ENCODE data around the gene HOXB1. TPM values are rescaled to one million over a fixed set of nuclear protein-coding genes. Genes with fewer than 3 reads are reported as not detected.
A peak's percentile ranks its signal among the peaks of the same experiment; 100 is the strongest.

Gene HOXB1
- polyA plus RNA-seq, 1 of the 3 experiments (the other 2 are of a cell fraction), result not detected

GRCh38 chr17:48545539-48545938 lies 14.7 kb upstream of the HOXB1 start:
- Histone ChIP-seq H4K20me1 (ENCODE audit: insufficient read depth) (no peaks in the 10 kb centered on the region), H3K4me2 (no peak overlapping the region), H3K27me3 (ENCODE audit: insufficient read depth) (peaks cover 96% of the 10 kb centered on the region), H3K4me1 (ENCODE audit: control insufficient read depth in 1 of 2, insufficient read depth in 2 of 2, low read depth in 1 of 2, low read length in 1 of 2) (no peaks in the 10 kb centered on the region), H3K4me3 (ENCODE audit: low read depth in 2 of 2, low read length in 1 of 2) (no peak overlapping the region), H3K9ac (no peak overlapping the region), H2AFZ (ENCODE audit: low read depth) (no peak overlapping the region), H3F3A (replicated peaks; ENCODE audit: insufficient read depth) (peaks cover 8% of the 10 kb centered on the region), H3K79me2 (ENCODE audit: insufficient read depth) (no peaks in the 10 kb centered on the region), H3K9me3 (no peaks in the 10 kb centered on the region), H3K36me3 (replicated peaks in 1 of 2; ENCODE audit: control insufficient read depth in 1 of 2, insufficient read depth in 2 of 2, low read length in 1 of 2) (no peaks in the 10 kb centered on the region), H3K27ac (ENCODE audit: low read depth in 2 of 2, low read length in 1 of 2) (no peak overlapping the region), H3K9me2 (no peaks in the 10 kb centered on the region)
- CTCF ChIA-PET, result no interaction called here
- no peak for DNase-seq
- 30% methylated on average over 1 of the region's 1 CpG for WGBS (ENCODE audit: low lambda C conversion rate)
- POLR2A ChIA-PET, result no interaction called here
- TF ChIP-seq TAF1 (IDR thresholded peaks at IDR 0.05; ENCODE audit: borderline replicate concordance, low read depth, low read length), result no peak

DNA sequence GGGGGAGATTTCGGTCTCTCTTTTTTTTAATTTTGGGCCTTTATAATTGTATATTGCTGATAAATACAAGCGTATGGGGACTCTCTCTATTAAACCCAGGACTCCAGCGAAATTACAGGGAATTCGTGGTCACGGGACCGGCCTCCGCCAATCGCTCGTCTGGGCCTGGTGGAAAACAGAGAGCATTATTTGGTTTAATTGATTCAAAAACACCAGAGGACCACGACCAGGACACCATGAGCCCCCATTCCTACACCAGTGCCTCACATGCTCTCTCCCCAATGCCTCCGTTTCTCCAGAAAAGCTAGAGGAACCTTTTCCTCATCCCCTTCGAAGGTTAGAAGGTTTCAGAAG lies 14.2 kb upstream of the HOXB1 start, which contains the start of gene HOXB2:
Gene HOXB2, minus strand, starts transcription at position 88 of the 354 bp plus-strand sequence. CDS start 198 bp downstream, outside the sequence.
- no peaks in the 10 kb centered on the region for H4K20me1 ChIP-seq (ENCODE audit: insufficient read depth)
- H3K27me3 ChIP-seq (ENCODE audit: insufficient read depth), result peaks cover 96% of the 10 kb centered on the region
- TF ChIP-seq TEAD4 (IDR thresholded peaks at IDR 0.05; ENCODE audit: borderline replicate concordance, insufficient read depth), result no peak
- no peak for TF ChIP-seq RFX5 (IDR thresholded peaks at IDR 0.05; ENCODE audit: low read length)
- TF ChIP-seq ZBTB33 (IDR thresholded peaks at IDR 0.05; ENCODE audit: borderline replicate concordance, low read depth), result no peak
- no peak for TF ChIP-seq PBX3 (IDR thresholded peaks at IDR 0.05)
- TF ChIP-seq USF2 (IDR thresholded peaks at IDR 0.05; ENCODE audit: borderline replicate concordance, low read depth, low read length), result no peak
- TF ChIP-seq MXI1 (IDR thresholded peaks at IDR 0.05; ENCODE audit: low read depth, low read length), result no peak
- no peak for TF ChIP-seq NRF1 (IDR thresholded peaks at IDR 0.05; ENCODE audit: low read depth, low read length)
- TF ChIP-seq EP300 (IDR thresholded peaks at IDR 0.05; ENCODE audit: borderline replicate concordance in 1 of 2, low read depth in 1 of 2, low read length in 1 of 2), result no peak
- TF ChIP-seq SIN3A (IDR thresholded peaks at IDR 0.05; ENCODE audit: borderline replicate concordance, low read depth, low read length), result no peak
- TF ChIP-seq MEF2A (IDR thresholded peaks at IDR 0.05; ENCODE audit: borderline replicate concordance, low read depth), result no peak
- no peak for TF ChIP-seq YY1 (IDR thresholded peaks at IDR 0.05; ENCODE audit: low read depth)
- TF ChIP-seq FOXJ3 (CRISPR knock-in tag; IDR thresholded peaks at IDR 0.05), result no peak
- TF ChIP-seq EZH2phosphoT487 (IDR thresholded peaks at IDR 0.05; ENCODE audit: borderline replicate concordance, low read depth), result no peak
- no peak for TF ChIP-seq RXRA (IDR thresholded peaks at IDR 0.05; ENCODE audit: borderline replicate concordance, low read depth)
- TF ChIP-seq CTCF (IDR thresholded peaks at IDR 0.05), result no peak
- peak within 1 kb of the TSS in 1 of 2 experiments; percentile 12; a peak in 2 of 4 replicates for H3K4me3 ChIP-seq (ENCODE audit: low read depth in 2 of 2, low read length in 1 of 2)
- no peak for DNase-seq
- POLR2A ChIA-PET, result no interaction called here
- H3K36me3 ChIP-seq (replicated peaks in 1 of 2; ENCODE audit: control insufficient read depth in 1 of 2, insufficient read depth in 2 of 2, low read length in 1 of 2), result no peaks in the 10 kb centered on the region
- H3K27ac ChIP-seq (ENCODE audit: low read depth in 2 of 2, low read length in 1 of 2), result no peak within 1 kb of the TSS
- no peaks in the 10 kb centered on the region for H3K79me2 ChIP-seq (ENCODE audit: insufficient read depth)
- H2AFZ ChIP-seq (ENCODE audit: low read depth), result no peak within 1 kb of the TSS
- H3K9me2 ChIP-seq, result no peaks in the 10 kb centered on the region
- peak within 1 kb of the TSS; percentile 75; the same call in 1 of the 2 replicates for H3K4me2 ChIP-seq
- CTCF ChIA-PET, result no interaction called here
- H3K4me1 ChIP-seq (ENCODE audit: control insufficient read depth in 1 of 2, insufficient read depth in 2 of 2, low read depth in 1 of 2, low read length in 1 of 2), result no peaks in the 10 kb centered on the region
- H3K9me3 ChIP-seq, result no peaks in the 10 kb centered on the region
- H3K9ac ChIP-seq, result no peak within 1 kb of the TSS; the same call in 1 of the 2 replicates
- WGBS (ENCODE audit: low lambda C conversion rate), result 28% methylated on average over 12 of the region's 12 CpGs
- peaks cover 9% of the 10 kb centered on the region for H3F3A ChIP-seq (replicated peaks; ENCODE audit: insufficient read depth)

Measured in SK-N-SH (cell line).